GM03348 (cell line): Measurements from ENCODE around the gene AK4.

Experiments used
- DNase-seq: peaks from one replicate; pipeline ENCODE4 v3.0.0; 2012; ENCODE audit warnings: low spot score

AK4 gene

DNA sequence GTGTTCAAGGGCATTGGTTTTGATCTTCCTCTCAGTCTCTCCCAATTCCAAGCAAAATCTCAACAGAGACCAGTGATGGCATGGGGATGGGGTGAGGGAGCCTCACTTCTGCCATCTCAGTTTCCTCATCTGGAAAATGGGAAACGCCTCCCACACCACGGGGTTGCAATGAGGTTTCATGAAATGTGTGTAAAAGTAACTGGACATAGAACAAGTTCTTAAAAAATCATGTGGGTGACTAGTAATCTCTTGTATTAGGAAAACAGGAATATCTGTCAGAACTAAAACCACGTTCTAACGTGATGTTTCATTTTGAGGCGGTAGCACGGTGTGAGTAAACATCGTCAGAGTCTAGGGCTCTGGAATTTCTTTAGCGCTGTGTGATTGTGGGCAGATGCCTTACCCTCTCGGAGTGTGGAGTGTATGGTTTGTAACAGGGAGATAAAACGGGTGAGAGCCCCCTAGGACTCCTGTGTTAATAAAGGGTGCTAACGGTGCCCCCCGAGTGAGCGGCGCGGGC lies 105.9 kb downstream of the AK4 start:
- no peak for DNase-seq

DNA sequence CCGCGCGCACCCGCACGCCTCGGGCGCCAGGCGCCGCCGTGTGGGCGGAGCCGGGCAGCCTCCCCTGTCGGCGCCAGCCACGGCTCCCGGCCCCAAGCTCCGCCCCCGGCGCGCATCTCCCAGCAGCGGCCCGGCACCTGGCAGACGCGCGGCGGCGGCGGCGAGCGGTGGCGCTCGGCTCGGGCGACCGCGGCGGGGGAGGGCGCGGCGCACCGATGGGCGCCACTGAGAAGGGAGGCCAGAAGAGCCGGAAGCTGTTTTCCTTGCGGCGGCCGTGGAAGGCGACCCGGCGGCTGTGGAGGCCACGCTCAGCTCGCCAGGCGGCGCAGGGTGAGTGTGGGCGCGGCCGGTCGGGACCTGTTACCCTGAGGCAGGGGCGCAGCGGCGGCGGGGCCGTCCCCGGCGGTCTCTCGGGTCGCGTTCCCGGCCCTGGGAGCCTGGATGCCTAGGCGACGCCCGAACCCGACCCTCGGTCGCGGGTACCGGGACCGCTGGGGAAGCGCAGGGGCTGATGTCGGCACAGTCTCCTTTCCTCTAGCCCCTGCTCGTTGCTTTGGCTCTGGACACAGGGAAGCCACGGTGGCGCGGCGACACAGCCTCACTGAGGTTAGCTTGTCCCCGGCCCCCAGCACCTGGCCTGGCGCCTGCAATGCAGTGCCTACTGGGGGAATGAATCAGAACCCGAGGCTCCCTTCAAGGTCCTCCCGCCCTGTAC lies 106.5 kb downstream of the AK4 start:
- DNase-seq, result peak; percentile 95

DNA sequence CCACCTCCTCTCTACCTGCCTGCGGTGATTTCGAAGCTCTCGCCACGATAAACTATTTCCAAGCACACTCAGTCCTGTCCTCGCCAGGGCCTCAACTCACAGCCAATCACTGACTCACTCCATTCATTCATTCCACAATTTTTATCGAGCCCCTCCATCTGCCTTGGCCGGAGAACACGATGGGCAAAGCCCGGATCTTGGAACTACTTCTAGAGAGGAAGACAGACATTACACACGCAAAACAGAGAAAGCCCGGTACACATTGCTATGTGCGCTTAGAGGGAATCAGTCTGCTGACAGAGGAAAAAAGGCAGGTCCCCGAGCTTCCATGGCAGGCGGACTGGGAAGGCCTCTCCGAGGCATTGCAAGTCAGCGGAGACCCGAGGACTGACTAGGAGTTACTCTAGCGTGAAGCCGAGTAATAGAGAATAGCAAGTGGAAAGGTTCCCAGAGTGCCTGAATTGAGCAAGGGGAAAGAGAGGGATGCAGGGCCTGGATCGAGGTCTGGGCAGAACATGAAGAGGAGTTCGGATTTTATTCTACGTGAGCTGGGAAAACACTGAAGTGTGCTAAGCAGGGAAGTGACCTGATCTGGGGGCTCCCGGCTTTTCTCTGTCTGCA lies 107.1 kb downstream of the AK4 start:
- DNase-seq, result peak; percentile 21

DNA sequence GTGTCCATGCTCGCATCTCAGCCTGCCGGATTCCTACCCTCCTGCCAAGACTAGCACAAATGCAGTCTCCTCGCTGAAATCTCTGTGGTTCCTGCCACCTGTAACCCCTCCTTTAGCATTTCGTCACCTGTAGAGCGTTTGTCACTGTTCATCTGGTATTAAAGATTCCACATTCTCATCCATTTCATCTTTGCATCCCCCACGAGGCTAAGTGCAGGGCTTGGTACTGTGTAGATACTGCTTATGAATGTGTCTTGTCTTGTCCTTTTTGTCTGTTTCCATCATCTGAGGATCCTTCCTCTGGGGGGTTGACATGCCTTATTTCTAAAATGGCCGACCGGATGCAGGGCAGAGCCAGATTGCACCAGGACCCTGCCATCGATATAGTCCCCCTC lies 107.7 kb downstream of the AK4 start:
- no peak for DNase-seq

DNA sequence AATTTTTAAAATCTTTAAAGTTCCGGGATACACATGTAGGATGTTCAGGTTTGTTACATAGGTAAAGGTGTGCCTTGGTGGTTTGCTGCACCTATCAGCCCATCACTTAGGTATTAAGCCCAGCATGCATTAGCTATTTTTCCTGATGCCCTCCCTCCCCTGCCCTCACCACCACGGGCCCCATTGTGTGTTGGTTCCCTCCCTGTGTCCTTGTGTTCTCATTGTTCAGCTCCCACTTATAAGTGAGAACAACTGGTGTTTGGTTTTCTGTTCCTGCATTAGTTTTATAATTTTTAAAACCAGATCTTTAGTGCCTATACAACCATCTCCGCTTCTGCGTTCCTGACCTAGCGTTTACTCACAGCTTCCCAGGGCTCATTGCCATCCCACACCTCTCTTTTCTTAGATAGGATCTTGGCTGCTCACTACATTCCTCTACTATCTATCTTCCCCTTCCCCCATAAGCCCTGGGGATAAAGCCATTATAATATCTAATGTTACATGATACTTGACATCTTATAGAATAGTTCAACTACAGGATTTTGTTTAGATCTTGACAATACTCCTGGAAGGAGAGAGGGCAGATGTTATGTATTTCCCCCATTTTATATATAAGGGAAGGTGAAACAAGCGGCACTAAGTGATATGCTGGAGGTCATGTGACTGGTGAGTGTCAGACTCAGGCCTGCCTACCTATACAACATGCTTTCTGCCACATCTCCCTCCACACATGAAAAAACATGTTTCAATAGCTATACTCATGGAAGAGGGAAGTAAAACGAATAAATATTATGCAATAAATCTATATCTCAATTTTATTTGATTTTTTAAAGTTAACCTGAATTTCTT lies 109.1 kb downstream of the AK4 start:
- DNase-seq, result no peak

DNA sequence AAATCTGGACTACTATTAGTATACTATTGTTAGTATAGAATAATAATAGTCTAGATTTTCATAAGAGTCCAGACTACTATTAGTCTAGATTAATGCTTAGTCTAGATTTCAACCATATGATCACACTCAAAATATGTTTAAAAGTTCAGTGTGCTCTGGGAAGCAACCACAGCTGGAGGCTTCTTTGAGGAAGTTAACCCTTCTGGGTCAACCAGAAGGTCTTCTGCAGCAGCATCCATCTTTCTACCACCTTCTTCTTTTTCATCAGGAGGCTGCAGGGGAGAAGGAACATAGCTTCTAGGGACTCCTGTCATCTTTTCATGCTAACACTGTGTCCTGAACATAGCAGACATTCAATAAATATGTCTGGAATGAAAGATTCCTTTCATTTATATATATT lies 110.1 kb downstream of the AK4 start:
- DNase-seq, result no peak

DNA sequence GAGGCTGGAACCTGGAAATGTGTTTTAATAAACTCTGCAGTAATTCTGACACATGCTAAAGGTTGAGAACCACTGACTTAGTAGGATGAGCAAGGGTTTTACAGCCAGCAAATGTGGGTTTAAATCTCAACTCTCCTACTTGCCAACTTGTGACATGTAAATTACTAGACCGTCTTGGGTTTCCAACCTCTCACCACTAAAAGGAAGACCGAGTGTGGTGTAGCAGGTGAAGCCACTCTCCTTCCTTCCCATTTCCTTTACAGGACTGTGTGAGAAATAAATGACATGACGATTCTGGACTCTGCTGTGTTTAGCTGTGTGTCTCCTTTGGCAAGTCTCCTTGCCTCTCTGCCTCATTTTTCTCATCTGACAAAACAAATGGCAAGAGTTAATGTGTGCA lies 111.8 kb downstream of the AK4 start:
- DNase-seq, result no peak

DNA sequence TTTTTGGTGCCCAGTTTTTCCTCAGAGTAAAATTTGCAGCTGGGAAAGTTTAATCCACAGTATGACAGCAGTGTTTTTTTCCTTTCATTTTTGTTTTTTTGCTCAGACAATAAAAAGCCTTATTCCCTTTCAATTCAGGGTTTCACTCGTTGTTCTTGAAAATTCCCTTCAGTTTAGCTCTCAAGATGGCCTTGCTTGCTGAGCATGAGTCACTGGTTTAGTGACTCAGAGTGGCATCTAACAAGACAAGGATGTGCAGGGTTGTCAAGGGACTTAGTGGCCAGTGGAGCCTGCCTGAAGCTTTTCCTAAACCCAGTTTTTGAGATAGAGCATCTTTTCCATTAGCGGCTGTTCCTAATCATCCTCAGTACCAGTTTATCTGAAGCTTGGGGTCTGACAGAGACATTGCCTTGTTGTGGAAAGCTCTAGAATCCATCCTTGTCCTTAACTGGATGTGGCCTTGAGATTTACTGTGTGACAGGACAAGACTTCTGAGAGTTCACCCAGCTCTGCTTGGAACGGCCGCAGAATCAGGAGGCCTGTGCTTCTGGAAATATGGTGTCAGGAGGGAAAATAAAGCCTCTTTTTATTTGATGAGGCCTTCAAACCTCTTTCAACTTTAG lies 113.0 kb downstream of the AK4 start:
- DNase-seq, result peak; percentile 59

DNA sequence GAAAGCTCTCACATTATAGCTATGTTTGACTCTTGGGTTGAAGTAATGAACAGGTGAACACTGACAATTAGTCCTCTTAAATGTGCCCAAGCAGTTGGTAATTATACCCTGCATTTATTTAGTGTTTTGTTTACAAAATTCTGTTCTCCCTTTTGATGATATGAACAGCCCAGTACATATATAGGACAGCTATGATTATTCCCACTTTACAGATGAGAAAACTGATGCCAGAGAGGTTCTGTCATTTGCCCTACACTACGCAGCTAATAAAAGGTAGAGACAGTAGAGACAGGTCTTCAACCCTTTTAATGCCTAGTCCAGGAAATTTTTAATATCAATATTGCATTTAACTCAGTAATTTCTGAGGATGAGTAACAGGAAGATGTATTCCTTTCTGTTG lies 115.3 kb downstream of the AK4 start:
- no peak for DNase-seq

DNA sequence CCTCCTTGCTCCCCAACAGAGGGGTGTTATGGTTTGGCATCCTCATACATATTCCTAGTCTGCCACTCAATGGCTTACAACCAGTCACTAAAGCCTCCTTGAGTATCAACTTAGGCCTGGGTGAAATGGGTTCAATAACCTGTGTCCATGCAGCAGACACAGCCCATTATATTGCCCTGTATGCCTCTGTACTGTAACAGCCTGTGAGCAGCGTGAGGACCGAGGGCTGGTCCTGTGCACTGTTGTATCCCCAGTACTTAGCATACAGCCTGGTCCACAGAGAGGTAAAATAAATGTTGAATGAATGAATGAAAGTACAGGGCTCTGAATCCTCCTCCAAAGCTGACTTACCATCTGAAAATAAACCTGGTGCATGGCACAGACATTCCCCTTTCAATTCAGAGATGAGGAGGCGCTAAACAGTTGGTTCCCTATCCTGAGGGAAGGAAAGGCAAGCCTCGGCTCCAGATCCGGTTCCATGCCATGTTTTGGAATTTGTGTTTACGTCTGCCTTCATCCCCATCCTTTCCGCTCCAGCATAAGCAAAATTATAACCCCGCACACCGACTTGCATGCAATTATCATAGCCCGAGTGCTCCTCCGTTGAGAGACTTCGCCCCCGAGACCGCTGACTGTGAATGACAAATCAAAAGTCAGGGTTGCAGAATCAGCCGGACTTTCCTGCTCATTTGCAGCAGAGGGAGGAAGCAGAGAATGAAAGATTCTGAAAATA lies 116.4 kb downstream of the AK4 start:
- DNase-seq, result peak; percentile 61

DNA sequence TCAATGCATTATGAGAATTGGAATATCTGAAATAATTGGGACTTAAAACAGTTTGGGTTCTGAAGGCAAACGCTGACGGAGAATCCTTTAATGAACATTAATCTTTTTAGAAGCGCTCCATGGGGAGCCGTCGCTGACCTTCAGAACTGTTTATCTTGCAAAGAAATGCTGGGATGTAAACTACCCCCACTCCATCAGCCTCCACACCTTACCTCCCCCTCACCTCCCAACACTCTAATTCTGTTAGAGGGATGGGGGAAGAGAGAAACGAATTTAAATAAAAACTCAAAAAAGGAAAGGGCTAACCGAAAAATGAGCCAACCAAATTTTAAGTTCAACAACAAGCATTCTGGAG lies 117.3 kb downstream of the AK4 start:
- DNase-seq, result no peak

DNA sequence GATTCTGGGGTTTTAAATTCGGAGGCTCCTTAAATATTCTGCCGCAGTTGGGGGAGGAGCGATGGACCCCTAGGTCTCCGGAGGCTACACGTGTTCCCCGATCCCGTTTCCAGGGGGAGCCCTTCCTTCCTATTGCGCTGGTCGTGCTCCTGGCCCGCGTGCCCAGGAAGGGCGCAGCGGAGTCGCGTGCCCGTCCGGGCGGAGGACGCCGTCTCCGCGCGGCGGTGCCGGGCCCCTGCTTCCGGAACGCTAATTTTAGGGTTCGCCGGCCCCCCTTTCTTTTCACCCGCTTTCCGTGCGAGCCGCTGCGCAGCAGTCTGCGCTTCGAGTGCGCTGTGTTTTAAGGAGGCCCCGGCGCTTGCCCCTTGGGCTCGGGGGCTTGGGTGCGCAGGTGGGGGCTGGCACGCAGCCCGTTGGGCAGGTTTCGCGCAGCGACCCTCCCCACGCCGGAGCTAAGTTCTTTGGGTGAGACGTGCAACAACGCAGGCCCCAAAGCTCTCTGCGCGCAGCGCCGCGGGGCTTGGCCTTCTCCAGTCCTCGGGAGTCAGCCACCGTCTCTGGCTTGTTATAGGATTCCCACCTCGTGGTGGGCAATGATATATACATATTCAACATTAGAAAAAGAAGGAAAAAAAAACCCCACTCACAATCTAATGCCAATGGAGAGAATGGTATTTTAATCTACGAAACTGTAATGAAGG lies 117.8 kb downstream of the AK4 start:
- peak; percentile 78 for DNase-seq

DNA sequence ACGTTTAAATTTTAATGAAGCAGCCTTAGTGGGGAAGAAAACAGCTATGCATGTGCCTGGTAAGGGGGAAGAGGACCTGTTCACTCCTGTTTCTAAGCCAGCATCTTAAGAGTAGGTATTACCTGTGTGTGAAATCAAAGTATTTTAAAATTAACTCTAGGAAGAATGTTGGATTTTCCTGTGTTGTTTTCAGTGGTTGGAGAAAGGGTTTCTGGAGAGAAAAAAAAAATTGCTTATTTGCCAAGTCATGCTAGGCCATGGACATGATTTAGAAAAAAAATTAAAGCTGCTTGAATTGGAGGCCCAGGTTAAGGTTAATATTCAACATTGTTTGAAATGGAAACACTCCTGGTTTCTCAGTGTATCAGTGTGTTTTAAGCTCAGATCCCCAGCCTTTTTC lies 118.5 kb downstream of the AK4 start:
- DNase-seq, result no peak

DNA sequence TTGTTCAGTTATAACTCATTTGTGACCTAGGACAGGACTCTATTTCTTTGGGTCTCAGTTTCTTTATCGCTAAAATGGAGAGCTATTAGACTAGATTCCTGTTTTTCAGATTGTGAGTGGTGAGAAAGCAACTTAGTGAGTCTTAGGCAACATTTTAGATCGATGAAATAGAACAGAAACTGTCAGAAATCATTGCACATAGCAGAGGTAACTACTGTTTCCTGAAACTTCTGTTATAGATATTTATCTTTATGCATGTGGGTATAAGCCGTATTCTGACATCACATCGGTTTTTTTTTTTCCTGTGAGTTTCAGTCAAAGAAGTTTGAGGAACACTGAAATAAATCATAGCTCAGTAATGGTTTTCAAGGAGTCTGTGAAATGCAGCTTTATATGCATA lies 119.3 kb downstream of the AK4 start:
- no peak for DNase-seq

DNA sequence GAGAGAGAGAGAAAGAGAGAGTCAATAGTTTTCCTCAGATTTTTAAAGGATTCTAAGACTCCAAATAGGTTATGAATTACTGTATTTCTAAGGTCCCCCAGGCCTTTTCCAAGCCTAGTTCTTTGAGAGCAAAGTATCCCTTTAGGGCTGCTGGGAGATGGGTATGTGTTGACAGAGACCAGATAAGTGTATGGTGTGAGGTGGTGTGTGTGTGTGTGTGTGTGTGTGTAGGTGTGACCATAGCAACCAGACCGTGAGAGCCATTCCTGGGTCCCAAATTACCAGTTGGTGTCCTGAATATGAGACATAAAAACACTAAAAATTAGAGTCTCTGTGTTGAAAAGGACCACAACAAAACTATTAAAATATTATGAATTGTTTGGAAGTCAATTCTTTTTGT lies 119.7 kb downstream of the AK4 start:
- DNase-seq, result no peak

DNA sequence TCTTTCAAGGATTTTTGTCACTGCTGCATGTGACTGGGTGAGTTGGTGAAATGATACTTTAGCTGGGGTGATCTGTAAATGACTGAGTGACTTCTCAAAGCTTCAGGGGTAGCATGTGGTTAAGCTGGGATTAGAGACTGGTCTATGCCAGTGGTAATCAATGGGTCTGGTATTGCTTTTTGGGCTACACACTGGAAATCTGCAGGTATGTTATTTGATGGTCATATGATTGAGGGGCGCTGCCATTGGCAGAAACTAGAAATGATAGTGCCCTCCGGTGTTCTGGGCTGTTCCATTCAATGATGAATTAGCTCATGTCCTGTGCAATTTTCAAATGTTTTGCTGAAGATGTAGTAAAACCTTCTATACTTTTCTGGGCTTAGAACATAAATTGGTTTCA lies 121.6 kb downstream of the AK4 start:
- DNase-seq, result no peak

DNA sequence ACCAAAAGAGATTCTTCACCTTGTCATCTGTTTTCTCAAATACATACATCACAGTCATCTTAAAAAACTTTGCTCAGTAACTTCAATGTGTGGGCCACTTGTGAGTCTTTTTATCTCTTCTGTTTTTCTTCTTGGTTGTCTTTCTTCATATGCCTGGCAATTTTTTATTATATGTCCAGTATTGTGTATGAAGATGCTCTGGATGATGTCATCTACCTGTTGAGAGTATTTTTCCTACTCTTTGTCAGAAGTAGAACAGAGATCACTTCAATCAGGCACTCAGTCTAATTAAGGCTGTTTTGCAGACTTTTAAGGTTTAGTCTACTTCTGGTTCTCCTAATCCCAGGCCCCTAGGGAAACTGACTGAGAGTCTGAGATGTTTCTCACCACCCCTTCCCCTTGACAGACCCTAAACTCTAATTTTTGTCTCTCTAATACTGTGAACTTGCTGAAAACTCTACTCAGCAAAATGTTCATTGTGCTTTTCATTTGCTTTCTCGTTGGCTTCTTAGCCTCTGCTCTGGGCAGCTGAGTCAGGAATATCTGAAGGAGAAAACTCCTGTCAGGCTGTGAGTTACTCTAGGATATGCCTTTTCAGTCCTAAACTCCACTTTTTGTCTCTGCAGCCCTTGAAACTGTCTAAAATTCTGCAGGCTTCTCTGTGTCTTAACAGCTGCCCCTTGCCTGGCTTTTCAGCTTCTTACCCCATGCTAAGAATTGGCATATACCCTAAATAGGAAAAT lies 128.4 kb downstream of the AK4 start:
- DNase-seq, result no peak

DNA sequence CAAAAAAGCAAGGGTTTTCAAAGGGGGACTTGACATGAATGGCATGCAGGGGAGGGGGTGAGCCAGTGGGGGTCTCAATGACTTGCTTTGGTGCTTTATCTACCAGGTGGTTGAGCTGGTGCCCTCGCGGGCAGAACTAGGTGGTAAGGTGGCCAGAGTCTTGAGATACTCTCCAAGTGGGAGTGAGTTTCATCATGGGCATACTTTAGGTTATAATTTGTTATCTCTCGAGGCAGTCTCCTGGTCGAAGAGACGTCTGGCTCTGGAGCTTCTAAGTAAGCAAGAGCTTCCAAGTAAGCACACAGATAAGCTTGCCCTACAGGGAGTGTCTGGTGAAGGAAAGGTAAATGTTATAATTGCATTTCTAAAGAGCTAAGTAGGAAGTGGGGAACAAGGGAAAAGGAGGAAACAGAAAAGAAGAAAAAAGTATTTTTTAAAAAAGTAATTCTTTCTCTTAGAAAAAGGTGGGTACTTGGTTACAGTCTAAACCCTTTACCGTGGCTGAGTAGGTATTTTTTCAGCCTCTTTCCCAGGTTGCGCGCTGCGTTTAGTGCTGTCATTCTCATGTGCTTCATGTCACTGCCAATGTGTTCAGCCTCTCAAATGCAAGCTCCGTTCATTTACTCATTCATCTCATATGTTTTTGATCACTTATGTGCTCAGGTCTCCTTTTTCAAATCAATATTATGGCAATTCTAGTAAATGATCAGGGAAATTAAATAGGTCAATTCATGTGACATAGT lies 129.8 kb downstream of the AK4 start:
- no peak for DNase-seq

DNA sequence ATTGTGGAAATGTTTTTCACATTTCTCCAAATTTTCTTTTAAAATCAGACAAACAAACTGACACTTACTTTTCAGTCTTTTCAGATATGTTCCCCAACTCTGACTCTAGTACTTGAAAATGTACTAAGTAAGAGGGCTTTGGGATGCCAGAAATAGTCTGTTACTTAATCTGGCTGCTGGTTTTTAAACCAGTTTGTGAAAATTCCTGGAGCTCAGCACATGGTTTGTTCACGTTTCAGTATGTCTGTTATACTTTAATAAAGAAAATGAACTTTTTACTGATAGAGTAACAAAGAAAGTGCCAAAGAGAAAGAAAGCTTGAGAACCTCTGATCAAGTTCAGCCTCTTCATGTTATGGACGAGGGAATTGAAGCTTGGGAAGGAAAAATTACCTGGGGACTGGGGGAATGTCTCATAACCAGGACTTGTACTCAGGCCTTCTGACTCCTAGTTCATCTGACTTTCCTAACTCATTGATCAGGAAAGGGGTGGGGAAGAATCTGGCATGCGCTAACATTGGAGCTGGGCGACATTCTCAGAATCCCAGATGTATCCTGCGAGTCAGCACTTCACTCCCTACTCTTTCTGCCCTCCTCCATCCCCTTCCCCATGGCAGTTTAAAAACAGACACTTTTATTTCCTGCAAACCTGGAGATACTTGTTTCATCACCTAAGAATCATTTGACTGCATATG lies 130.5 kb downstream of the AK4 start:
- no peak for DNase-seq
